GM10248 (cell line): ENCODE measurements around the gene POLD2.

Source experiments
- CTCF ChIA-PET: fragments of 300-600 bp; sonication (Branson Sonifier 250); formaldehyde crosslinking; extraction: SDS; loops from one replicate; lab custom pipeline; 2021; ENCODE audit warnings: antibody characterized with exemption; lab: Yijun Ruan, JAX
- POLR2A ChIA-PET: fragments of 350-650 bp; sonication (Branson Sonifier 250); formaldehyde crosslinking; extraction: SDS; loops from one replicate; lab custom pipeline; 2020; ENCODE audit warnings: antibody characterized with exemption; lab: Yijun Ruan, JAX
- DNase-seq: peaks from one replicate; pipeline ENCODE4 v3.0.0; 2012; ENCODE audit errors: extremely low spot score
- TF ChIP-seq, protein P1 (sequence below): IDR thresholded peaks from 2 replicates; pipeline ENCODE4 v1.5.1; 2012; ENCODE audit warnings: mild to moderate bottlenecking, low read depth; ENCODE audit errors: extremely low read depth, missing control alignments, control extremely low read depth

The POLD2 gene

DNA sequence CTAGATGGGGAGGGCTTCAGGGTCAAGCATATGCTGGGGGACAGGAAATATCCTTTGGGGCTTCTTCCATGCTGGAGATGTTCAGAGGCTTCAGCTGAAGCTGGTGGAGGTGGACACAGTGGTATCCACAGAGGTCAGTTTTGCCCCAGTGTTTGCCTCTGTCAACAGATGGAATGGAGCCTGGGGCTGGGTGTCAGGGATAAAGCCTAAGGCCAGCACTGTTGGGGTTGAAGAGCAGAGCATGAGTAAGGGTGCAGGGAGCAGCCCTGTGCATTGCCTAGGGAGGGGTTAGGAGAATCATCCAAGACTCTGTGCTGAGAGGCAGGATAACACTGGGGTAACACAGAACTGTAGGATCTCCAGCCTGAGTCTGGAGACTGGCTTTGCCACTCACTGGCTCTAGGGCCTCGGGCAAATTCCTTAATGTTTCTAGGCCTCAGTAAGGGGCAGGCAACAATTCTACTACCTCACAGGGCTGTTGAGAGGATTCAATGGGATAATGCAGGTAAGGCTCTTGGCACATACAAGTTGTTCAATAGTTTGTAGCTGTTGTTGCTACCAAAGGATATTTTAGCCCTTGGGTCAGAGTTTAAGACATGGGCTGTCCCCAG, 39.5 kb upstream of the POLD2 start:
- POLR2A ChIA-PET, result no interaction called here
- no peak for DNase-seq
- TF ChIP-seq, protein P1, sequence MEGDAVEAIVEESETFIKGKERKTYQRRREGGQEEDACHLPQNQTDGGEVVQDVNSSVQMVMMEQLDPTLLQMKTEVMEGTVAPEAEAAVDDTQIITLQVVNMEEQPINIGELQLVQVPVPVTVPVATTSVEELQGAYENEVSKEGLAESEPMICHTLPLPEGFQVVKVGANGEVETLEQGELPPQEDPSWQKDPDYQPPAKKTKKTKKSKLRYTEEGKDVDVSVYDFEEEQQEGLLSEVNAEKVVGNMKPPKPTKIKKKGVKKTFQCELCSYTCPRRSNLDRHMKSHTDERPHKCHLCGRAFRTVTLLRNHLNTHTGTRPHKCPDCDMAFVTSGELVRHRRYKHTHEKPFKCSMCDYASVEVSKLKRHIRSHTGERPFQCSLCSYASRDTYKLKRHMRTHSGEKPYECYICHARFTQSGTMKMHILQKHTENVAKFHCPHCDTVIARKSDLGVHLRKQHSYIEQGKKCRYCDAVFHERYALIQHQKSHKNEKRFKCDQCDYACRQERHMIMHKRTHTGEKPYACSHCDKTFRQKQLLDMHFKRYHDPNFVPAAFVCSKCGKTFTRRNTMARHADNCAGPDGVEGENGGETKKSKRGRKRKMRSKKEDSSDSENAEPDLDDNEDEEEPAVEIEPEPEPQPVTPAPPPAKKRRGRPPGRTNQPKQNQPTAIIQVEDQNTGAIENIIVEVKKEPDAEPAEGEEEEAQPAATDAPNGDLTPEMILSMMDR, result no peak
- CTCF ChIA-PET, result interaction anchor here (1.4 to 1.9 kb wide), 2 partner anchors 10 to 16 kb away, joined by 4 to 7 read pairs; no protein-coding TSS in a partner anchor

GRCh38 chr7:44162179-44162578, 38.8 kb upstream of the POLD2 start:
- ChIA-PET POLR2A (no interaction called here), CTCF (interaction anchor here (1.4 kb wide), 1 partner anchor 9 kb away, joined by 4 read pairs; no protein-coding TSS in a partner anchor)
- TF ChIP-seq, protein P1, result no peak
- DNase-seq, result no peak

DNA sequence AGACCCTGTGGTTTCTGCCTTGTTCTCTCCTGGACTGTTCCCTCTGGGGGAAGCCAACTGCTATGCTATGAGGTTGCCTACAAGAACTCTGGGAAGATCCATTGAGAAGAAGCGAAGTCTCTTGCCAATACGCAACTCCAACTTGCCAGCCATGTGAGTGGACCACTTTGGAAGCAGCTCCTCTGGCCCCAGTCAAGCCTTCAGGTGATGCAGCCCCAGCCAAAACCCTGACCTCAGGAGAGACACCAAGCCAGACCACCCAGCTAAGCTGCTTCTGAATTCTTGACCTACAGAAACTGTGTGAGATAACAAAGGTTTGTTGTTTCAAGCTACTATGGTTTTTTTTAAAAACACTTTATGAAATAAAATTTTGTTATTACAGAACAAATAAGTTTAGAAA, 38.0 kb upstream of the POLD2 start:
- POLR2A ChIA-PET, result no interaction called here
- CTCF ChIA-PET, result no interaction called here
- DNase-seq, result no peak
- TF ChIP-seq, protein P1, result no peak

DNA sequence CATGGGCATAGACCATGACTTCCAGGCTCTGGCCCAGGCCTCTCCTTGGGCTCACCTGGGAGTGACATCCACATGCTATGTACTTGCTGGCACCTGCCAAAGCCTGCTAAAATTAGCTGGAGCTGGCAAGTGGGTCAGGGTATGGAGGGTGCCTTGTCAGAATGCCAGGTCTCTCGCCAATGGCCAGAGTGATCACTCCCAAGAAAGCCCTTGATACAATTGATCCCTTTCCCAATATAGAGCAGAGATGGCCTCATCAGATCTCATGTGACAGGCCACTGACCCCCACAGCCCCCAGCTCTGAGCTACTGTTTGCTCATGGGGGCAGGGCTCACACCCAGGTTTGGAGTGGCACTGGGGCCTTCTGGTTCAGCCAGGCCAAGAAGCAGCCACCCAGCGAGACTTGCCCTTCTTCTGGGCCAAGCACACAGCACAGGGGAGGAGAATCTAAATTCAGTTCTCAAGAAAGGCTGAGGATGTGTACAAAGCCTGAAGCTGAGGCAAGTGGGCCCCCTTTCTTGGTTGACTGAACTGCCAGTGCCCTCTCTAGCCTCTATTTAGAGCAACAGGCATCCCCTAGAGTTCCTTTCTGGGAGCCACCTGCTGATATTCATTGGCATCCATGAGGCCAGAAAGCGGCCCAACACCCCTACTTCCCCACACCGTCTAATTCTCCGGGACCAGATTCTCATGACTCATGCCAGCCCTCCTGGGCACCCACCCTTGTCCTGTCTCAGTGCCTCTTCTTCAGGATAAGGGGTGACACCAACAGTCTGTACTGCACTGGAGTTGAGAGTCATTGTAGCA, 36.7 kb upstream of the POLD2 start:
- ChIA-PET CTCF (no interaction called here), POLR2A (no interaction called here)
- TF ChIP-seq, protein P1, result no peak
- DNase-seq, result no peak

GRCh38 chr7:44158873-44159631, 35.7 kb upstream of the POLD2 start:
- POLR2A ChIA-PET, result no interaction called here
- CTCF ChIA-PET, result no interaction called here
- TF ChIP-seq, protein P1, result no peak
- no peak for DNase-seq

GRCh38 chr7:44158096-44158872, 34.9 kb upstream of the POLD2 start:
- ChIA-PET CTCF (no interaction called here), POLR2A (no interaction called here)
- no peak for DNase-seq
- TF ChIP-seq, protein P1, result no peak
